ENCODE measurements around the gene RAB30. TPM values are rescaled to one million over a fixed set of nuclear protein-coding genes. Genes with fewer than 3 reads are reported as not detected.

RAB30 gene
- total and polyA plus RNA-seq, 12 donors = 2.5 to 29.4 (median 21.7) TPM

DNA sequence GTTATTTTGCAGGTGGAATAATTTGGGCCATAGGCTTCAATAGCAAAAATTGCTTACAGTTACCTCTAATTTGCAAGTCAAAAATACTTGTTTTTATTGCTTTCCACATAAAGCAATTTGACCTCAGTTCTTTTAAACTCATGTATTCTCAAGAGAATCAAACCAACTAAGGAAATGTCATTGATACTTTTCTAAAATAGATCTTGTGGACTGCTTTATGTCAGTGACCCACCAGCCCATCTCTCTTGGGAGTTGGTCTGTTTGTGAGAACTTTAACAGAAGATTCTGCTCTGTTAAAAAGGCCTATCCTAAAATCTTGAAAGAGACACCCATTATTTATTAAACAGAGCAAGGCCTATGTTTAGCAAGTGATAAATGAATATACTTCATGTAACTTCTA is 94.9 kb downstream of the RAB30 start:
- no peak for TF ChIP-seq CTCF (IDR thresholded peaks at IDR 0.05)
- no peak overlapping the region for H3K27ac ChIP-seq
- intact Hi-C loops (cut with DNase I) = loop anchor here in 1 of 10 donors (2.0 kb wide), 1 partner anchor 48 kb away; no protein-coding TSS in a partner anchor

DNA sequence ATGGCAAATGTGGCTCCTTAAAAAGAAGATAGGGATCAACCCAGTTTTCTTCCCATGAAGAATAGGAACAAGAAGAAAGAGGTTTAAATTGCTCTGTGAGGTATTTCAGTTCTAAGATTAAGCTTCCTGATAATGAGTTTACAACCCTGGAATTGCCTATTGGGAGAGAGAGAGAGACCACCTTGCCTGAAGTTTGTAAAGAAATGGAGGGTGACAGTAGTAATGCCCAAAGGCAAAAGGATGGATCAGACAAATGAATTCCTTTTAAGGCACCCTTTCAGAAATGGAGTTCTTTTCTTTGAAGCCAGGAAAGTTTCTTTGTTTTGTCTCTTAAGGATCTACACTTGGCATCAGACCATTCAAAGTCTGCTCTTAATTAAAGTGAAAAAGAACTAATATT is 95.8 kb downstream of the RAB30 start:
- peaks cover 0 to 3% (median under 1%) of the 10 kb centered on the region in 9 donors for H3K36me3 ChIP-seq
- ATAC-seq = no peak
- intact Hi-C loops (cut with DNase I) = loop anchor here in 1 of 10 donors (2.0 kb wide), 1 partner anchor 49 kb away; no protein-coding TSS in a partner anchor

More for the DNA sequence above, 94.9 kb downstream of the RAB30 start:
- ATAC-seq (peak in 1 of 8 donors; percentile 68), DNase-seq (no peak)
- H3K4me3 ChIP-seq = no peak overlapping the region
- H3K36me3 ChIP-seq = peaks cover 0 to 12% (median 9%) of the 10 kb centered on the region in 9 donors
- no peaks in the 10 kb centered on the region for H3K27me3 ChIP-seq
- no peaks in the 10 kb centered on the region for H3K9me3 ChIP-seq
- H3K4me1 ChIP-seq = peaks cover 0 to 29% (median 13%) of the 10 kb centered on the region in 9 donors

DNA sequence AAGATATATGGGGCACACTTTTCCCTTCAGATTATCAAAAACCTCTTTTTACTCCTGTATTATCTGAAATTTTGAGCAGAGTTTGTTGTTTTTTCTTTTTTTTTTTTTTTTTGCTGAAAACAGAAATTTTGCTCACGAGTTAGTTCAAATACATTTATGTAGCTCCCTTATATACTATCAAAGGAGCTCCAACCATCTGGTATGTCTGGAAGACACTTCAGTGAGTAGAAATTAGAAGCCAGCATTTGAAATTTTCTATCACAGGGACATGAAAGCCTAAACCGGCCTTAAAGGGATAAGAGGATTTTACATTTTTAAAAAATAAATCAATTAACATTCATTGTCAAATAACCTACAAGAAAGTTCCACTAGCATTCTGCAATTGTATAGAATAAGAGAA is 96.8 kb downstream of the RAB30 start:
- no peaks in the 10 kb centered on the region for H3K36me3 ChIP-seq
- H3K27me3 ChIP-seq = no peaks in the 10 kb centered on the region
- DNase-seq = no peak
- no peak for TF ChIP-seq CTCF (IDR thresholded peaks at IDR 0.05)
- H3K4me3 ChIP-seq = no peak overlapping the region
- peaks cover 0 to 22% (median 3%) of the 10 kb centered on the region in 9 donors for H3K4me1 ChIP-seq
- intact Hi-C loops (cut with DNase I) = no loop called here
- no peak for ATAC-seq
- H3K27ac ChIP-seq = no peak overlapping the region
- 54 to 81% methylated on average over 2 of the region's 2 CpGs for WGBS, 2 donors
- H3K9me3 ChIP-seq = no peaks in the 10 kb centered on the region

More for the DNA sequence above, 95.8 kb downstream of the RAB30 start:
- no peak overlapping the region for H3K27ac ChIP-seq
- no peak for DNase-seq
- no peaks in the 10 kb centered on the region for H3K9me3 ChIP-seq
- no peaks in the 10 kb centered on the region for H3K27me3 ChIP-seq
- peaks cover 0 to 29% (median 13%) of the 10 kb centered on the region in 9 donors for H3K4me1 ChIP-seq
- H3K4me3 ChIP-seq = no peak overlapping the region
- no peak for TF ChIP-seq CTCF (IDR thresholded peaks at IDR 0.05)

DNA sequence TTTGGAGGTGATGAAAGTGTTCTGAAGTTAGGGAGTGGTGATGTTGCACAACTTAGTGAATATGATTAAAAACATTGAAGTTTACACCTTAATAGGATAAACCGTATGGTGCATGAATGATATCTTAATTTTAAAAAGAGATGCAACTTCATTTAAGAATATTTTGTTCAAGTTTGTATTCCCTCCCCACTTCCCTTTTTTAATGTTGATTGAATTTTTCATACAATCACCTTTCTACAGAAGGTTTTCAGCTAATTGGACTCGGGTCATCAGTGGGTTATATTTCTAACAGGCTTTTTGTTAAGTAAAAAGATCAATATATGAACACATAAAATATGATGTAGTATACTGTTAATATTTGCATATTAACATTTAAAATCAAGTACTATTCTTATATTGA is 97.6 kb downstream of the RAB30 start:
- intact Hi-C loops (cut with DNase I) = no loop called here
- 94 to 96% methylated on average over 2 of the region's 2 CpGs for WGBS, 2 donors
- no peak overlapping the region for H3K4me3 ChIP-seq
- ATAC-seq = no peak
- no peak overlapping the region for H3K27ac ChIP-seq
- H3K4me1 ChIP-seq = peaks cover 0 to 15% (median 0%) of the 10 kb centered on the region in 9 donors
- DNase-seq = no peak
- TF ChIP-seq CTCF (IDR thresholded peaks at IDR 0.05) = no peak
- no peaks in the 10 kb centered on the region for H3K27me3 ChIP-seq
- no peaks in the 10 kb centered on the region for H3K36me3 ChIP-seq
- H3K9me3 ChIP-seq = no peaks in the 10 kb centered on the region

Measured in heart right ventricle (tissue), 16 donors.